Spleen (tissue), 11 donors: ENCODE data around the gene TGFA. TPM values are rescaled to one million over a fixed set of nuclear protein-coding genes. Genes with fewer than 3 reads are reported as not detected.

Source experiments
- DNase-seq: peaks from one replicate; pipeline ENCODE4 v3.0.0-alpha.2; 2020
- H3K27ac ChIP-seq, 8 donors: fragments of 200-600 bp; sonication (generic) in 7 of 8; 1 replicate in 4 of 8; 2 replicates in 4 of 8; pipeline versions ENCODE4 v1.5.0 to v1.8.0; 2016 to 2021; ENCODE audit warnings: inconsistent platforms in 4 of 8, mild to moderate bottlenecking in 4 of 8, moderate library complexity in 1 of 8
- H3K27me3 ChIP-seq, 7 donors: fragments of 200-600 bp; sonication (generic) in 6 of 7; replicated peaks in 1 of 7; 1 replicate in 4 of 7; 2 replicates in 3 of 7; pipeline versions ENCODE4 v1.5.0 to v1.8.0; 2016 to 2021; ENCODE audit warnings: inconsistent platforms in 3 of 7, mild to moderate bottlenecking in 1 of 7
- H3K36me3 ChIP-seq, 6 donors: fragments of 200-600 bp; sonication (generic) in 5 of 6; 1 replicate in 4 of 6; 2 replicates in 2 of 6; pipeline versions ENCODE4 v1.5.0 to v1.8.0; 2016 to 2021; ENCODE audit warnings: inconsistent platforms in 2 of 6
- H3K4me1 ChIP-seq, 6 donors: fragments of 200-600 bp; sonication (generic) in 5 of 6; 1 replicate in 3 of 6; 2 replicates in 3 of 6; pipeline versions ENCODE4 v1.5.0 to v1.8.0; 2016 to 2021; ENCODE audit warnings: inconsistent platforms in 3 of 6
- H3K4me3 ChIP-seq, 8 donors: fragments of 200-600 bp; sonication (generic) in 7 of 8; 1 replicate in 4 of 8; 2 replicates in 4 of 8; pipeline versions ENCODE4 v1.5.0 to v1.8.0; 2016 to 2021; ENCODE audit warnings: inconsistent platforms in 4 of 8, mild to moderate bottlenecking in 4 of 8, moderate library complexity in 2 of 8
- H3K9me3 ChIP-seq, 8 donors: fragments of 200-600 bp; sonication (generic) in 7 of 8; 1 replicate in 4 of 8; 2 replicates in 4 of 8; pipeline versions ENCODE4 v1.5.0 to v1.8.0; 2016 to 2021; ENCODE audit warnings: inconsistent platforms in 4 of 8
- POLR2A ChIP-seq, 3 donors: fragments of 450-650 bp; IDR thresholded peaks; one replicate each; pipeline ENCODE4 v1.5.1; 2017; ENCODE audit warnings: antibody characterized with exemption in 3 of 3, mild to moderate bottlenecking in 1 of 3
- POLR2AphosphoS5 ChIP-seq, 3 donors: sonication (generic); formaldehyde crosslinking; IDR thresholded peaks; one replicate each; pipeline ENCODE4 v1.5.1; 2017; ENCODE audit warnings: antibody characterized with exemption in 3 of 3
- WGBS, 5 donors: extraction: QIAGEN DNeasy Blood & Tissue Kit in 3 of 5; methylation state at CpG; one replicate each; pipeline versions ENCODE4 v1.1.5 to v1.1.7; 2013 to 2018; 5-methylcytosine and 5-hydroxymethylcytosine counted together
- intact Hi-C: fragments of 100-400 bp; cut with DNase I; formaldehyde crosslinking; loops from one replicate; pipeline ENCODE4 v1.15.0; 2023; ENCODE audit warnings: low total_unique reads
- polyA plus RNA-seq, 3 donors: library from polyadenylated mRNA; stranded (reverse); fragments of 200-250 nt; gene quantifications; one replicate each; pipeline ENCODE4 v1.2.1, GENCODE V29; 2013
- total RNA-seq, 7 donors: library from RNA; depleted of rRNA in 3 of 7; stranded (reverse); fragments of >200 nt in 3 of 7; fragmentation: NEBNext Ultra II Directional in 4 of 7; extraction: Animal tissue kit (Norgen Biotek cat#: 25700) in 4 of 7; gene quantifications; one replicate each; pipeline versions ENCODE4 v1.1.0 to v1.2.1, GENCODE V29; 2016 to 2021
- TF ChIP-seq, protein P1 (sequence below), 11 experiments: fragments of 200-600 bp in 7 of 11; fragments of 450-650 bp in 4 of 11; sonication (generic) in 4 of 11; IDR thresholded peaks in 8 of 11; conservative IDR thresholded peaks in 3 of 11; 1 replicate in 7 of 11; 2 replicates in 4 of 11; pipeline versions ENCODE4 v1.4.0 to v1.8.0; 2016 to 2021; ENCODE audit warnings: antibody characterized with exemption in 11 of 11, inconsistent platforms in 4 of 11, mild to moderate bottlenecking in 1 of 11
- donor health status: healthy with polysubstance abuse.
- donor health status: DM: no; HTN: no; CAD: no; lungs with moderate emphysema.
- donor health status: DM: no; HTN: no; CAD: no.
- donor health status: Bipolar disorder and iron deficiency.
- donor health status: healthy.
- donor health status: DM: no; HTN: no; CAD: no.
- donor health status: DM: yes; HTN: yes; CAD: no.

Gene TGFA
- total and polyA plus RNA-seq, 10 donors = 1.3 to 27.5 (median 13.2) TPM

DNA sequence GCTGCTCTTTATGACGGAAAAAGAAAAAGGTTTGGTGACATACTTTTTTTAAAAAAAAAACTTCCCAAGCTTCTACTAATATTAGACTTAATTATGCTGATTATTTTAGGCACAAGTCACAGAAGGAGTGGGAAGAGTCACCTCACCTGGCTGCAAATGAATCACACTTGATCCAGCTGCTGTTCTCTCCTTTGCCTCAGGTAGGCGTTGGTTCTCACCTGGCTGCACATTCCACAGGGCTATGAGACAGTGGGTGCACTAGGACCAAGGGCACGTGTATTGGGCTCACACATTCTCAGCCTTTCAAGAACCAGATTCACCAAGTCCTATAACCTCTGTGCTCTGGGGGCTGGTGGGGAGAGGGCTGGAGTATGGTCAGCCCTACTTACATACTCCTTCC is 93.3 kb downstream of the TGFA start:
- no peak overlapping the region for H3K27ac ChIP-seq
- intact Hi-C loops = no loop called here
- H3K36me3 ChIP-seq = peaks cover 0 to 28% (median 0%) of the 10 kb centered on the region in 6 donors
- no peak overlapping the region for H3K4me3 ChIP-seq
- no peaks in the 10 kb centered on the region for H3K9me3 ChIP-seq
- TF ChIP-seq, protein P1, sequence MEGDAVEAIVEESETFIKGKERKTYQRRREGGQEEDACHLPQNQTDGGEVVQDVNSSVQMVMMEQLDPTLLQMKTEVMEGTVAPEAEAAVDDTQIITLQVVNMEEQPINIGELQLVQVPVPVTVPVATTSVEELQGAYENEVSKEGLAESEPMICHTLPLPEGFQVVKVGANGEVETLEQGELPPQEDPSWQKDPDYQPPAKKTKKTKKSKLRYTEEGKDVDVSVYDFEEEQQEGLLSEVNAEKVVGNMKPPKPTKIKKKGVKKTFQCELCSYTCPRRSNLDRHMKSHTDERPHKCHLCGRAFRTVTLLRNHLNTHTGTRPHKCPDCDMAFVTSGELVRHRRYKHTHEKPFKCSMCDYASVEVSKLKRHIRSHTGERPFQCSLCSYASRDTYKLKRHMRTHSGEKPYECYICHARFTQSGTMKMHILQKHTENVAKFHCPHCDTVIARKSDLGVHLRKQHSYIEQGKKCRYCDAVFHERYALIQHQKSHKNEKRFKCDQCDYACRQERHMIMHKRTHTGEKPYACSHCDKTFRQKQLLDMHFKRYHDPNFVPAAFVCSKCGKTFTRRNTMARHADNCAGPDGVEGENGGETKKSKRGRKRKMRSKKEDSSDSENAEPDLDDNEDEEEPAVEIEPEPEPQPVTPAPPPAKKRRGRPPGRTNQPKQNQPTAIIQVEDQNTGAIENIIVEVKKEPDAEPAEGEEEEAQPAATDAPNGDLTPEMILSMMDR (IDR thresholded peaks at IDR 0.05 in 8 of 11, conservative IDR thresholded peaks at IDR 0.05 in 3 of 11) = no peak
- no peak for TF ChIP-seq POLR2AphosphoS5 (IDR thresholded peaks at IDR 0.05)
- no peak for TF ChIP-seq POLR2A (IDR thresholded peaks at IDR 0.05)
- peaks cover 0 to 7% (median 0%) of the 10 kb centered on the region in 7 donors for H3K27me3 ChIP-seq
- WGBS, 5 donors = 70 to 81% (median 76%) methylated on average over 3 of the region's 3 CpGs
- no peak for DNase-seq
- no peaks in the 10 kb centered on the region for H3K4me1 ChIP-seq

DNA sequence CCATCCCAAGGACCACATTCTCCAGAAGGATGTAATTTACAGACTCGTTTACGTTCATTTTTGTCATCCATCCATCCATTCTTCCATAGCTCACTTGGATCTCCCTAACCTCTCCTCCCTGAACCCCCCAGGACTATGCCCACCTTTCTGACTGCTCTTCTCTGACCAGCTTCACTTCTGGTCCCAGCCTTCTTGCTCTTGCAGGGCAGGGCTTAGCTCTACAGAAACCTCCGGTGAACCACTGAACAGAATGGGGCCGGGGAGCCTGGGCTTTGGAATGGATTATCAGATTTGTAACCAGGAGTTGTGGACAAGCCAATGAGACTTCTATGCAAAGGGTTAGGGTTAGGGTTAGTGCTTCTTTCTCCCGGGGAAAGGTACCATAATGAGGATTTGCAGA is 95.0 kb downstream of the TGFA start:
- intact Hi-C loops = no loop called here
- WGBS, 5 donors = 80 to 90% (median 87%) methylated on average over 5 of the region's 5 CpGs

GRCh38 chr2:70456585-70457495 is 96.8 kb downstream of the TGFA start:
- intact Hi-C loops = no loop called here
- no peak overlapping the region for H3K4me3 ChIP-seq
- 84 to 92% (median 92%) methylated on average over 10 of the region's 10 CpGs for WGBS, 5 donors
- no peak overlapping the region for H3K27ac ChIP-seq
- TF ChIP-seq, protein P1 (IDR thresholded peaks at IDR 0.05 in 8 of 11, conservative IDR thresholded peaks at IDR 0.05 in 3 of 11) = no peak
- TF ChIP-seq POLR2AphosphoS5 (IDR thresholded peaks at IDR 0.05) (no peak), POLR2A (IDR thresholded peaks at IDR 0.05) (no peak)
- H3K36me3 ChIP-seq = peaks cover 0 to 23% (median 0%) of the 10 kb centered on the region in 6 donors
- H3K9me3 ChIP-seq = no peaks in the 10 kb centered on the region
- no peaks in the 10 kb centered on the region for H3K4me1 ChIP-seq
- H3K27me3 ChIP-seq = peaks cover 0 to 7% (median 0%) of the 10 kb centered on the region in 7 donors
- DNase-seq = no peak

More for the DNA sequence above, 95.0 kb downstream of the TGFA start:
- Histone ChIP-seq H3K4me1 (no peaks in the 10 kb centered on the region), H3K27me3 (peaks cover 0 to 7% (median 0%) of the 10 kb centered on the region in 7 donors), H3K27ac (no peak overlapping the region), H3K4me3 (no peak overlapping the region), H3K9me3 (no peaks in the 10 kb centered on the region), H3K36me3 (peaks cover 0 to 38% (median 0%) of the 10 kb centered on the region in 6 donors)
- TF ChIP-seq POLR2AphosphoS5 (IDR thresholded peaks at IDR 0.05) = no peak
- TF ChIP-seq, protein P1 (IDR thresholded peaks at IDR 0.05 in 8 of 11, conservative IDR thresholded peaks at IDR 0.05 in 3 of 11) = no peak
- no peak for TF ChIP-seq POLR2A (IDR thresholded peaks at IDR 0.05)
- no peak for DNase-seq

- TF ChIP-seq, protein P1 (IDR thresholded peaks at IDR 0.05 in 8 of 11, conservative IDR thresholded peaks at IDR 0.05 in 3 of 11) = no peak
- H3K27ac ChIP-seq = no peak overlapping the region
- H3K9me3 ChIP-seq = no peaks in the 10 kb centered on the region
- WGBS, 5 donors = 44 to 86% (median 71%) methylated on average over 3 of the region's 3 CpGs
- H3K27me3 ChIP-seq = peaks cover 0 to 7% (median 0%) of the 10 kb centered on the region in 7 donors
- no peak for DNase-seq
- H3K4me1 ChIP-seq = no peaks in the 10 kb centered on the region
- intact Hi-C loops = no loop called here
- no peak overlapping the region for H3K4me3 ChIP-seq
- peaks cover 0 to 41% (median 0%) of the 10 kb centered on the region in 6 donors for H3K36me3 ChIP-seq
Measured at GRCh38 chr2:70454936-70455544, 98.6 kb downstream of the TGFA start.
